ENCODE measurements around the gene CYRIA. TPM values are rescaled to one million over a fixed set of nuclear protein-coding genes. Genes with fewer than 3 reads are reported as not detected.

The CYRIA gene
- polyA plus RNA-seq, 1 of the 3 experiments (the other 2 are of a cell fraction) = 0.13 TPM

- Histone ChIP-seq H2AFZ (ENCODE audit: low read depth) (no peak overlapping the region), H3K9me3 (no peaks in the 10 kb centered on the region), H3K9ac (no peak overlapping the region), H3K4me1 (ENCODE audit: control insufficient read depth in 1 of 2, insufficient read depth in 2 of 2, low read depth in 1 of 2, low read length in 1 of 2) (peaks cover 17 to 25% of the 10 kb centered on the region in 2 experiments; a peak in 2 of 4 replicates), H3K27ac (ENCODE audit: low read depth in 2 of 2, low read length in 1 of 2) (no peak overlapping the region), H3K4me2 (no peak overlapping the region), H3K4me3 (ENCODE audit: low read depth in 2 of 2, low read length in 1 of 2) (no peak overlapping the region), H3K79me2 (ENCODE audit: insufficient read depth) (no peaks in the 10 kb centered on the region), H3K9me2 (no peaks in the 10 kb centered on the region), H3F3A (replicated peaks; ENCODE audit: insufficient read depth) (no peaks in the 10 kb centered on the region), H3K27me3 (ENCODE audit: insufficient read depth) (no peaks in the 10 kb centered on the region), H4K20me1 (ENCODE audit: insufficient read depth) (no peaks in the 10 kb centered on the region), H3K36me3 (replicated peaks in 1 of 2; ENCODE audit: control insufficient read depth in 1 of 2, insufficient read depth in 2 of 2, low read length in 1 of 2) (no peaks in the 10 kb centered on the region)
- CTCF ChIA-PET = interaction anchor here (0.8 to 4.7 kb wide), 8 partner anchors 18 to 122 kb away, joined by 3 to 43 read pairs (median 5); no protein-coding TSS in a partner anchor
- TF ChIP-seq CHD2 (IDR thresholded peaks at IDR 0.05; ENCODE audit: low read length, partially characterized antibody) (no peak), USF1 (IDR thresholded peaks at IDR 0.05; ENCODE audit: borderline replicate concordance, low read depth) (no peak), USF2 (IDR thresholded peaks at IDR 0.05; ENCODE audit: borderline replicate concordance, low read depth, low read length) (no peak), POLR2AphosphoS5 (IDR thresholded peaks at IDR 0.05; ENCODE audit: low read depth, low read length) (no peak), TCF12 (IDR thresholded peaks at IDR 0.05) (no peak), CTCF (IDR thresholded peaks at IDR 0.05) (no peak)
- POLR2A ChIA-PET = interaction anchor here (1.0 kb wide), 1 partner anchor 28 kb away, joined by 3 read pairs; no protein-coding TSS in a partner anchor
- DNase-seq = no peak
- whole genome bisulfite sequencing (ENCODE audit: low lambda C conversion rate) = 25% methylated on average over 1 of the region's 1 CpG
Measured at GRCh38 chr2:16637304-16637703, 28.3 kb downstream of the CYRIA start.

- no peak overlapping the region for H2AFZ ChIP-seq (ENCODE audit: low read depth)
- H3K27ac ChIP-seq (ENCODE audit: low read depth in 2 of 2, low read length in 1 of 2) = no peak overlapping the region
- no peaks in the 10 kb centered on the region for H3K9me2 ChIP-seq
- ChIA-PET CTCF (interaction anchor here (0.6 to 4.7 kb wide), 13 partner anchors 10 to 1035 kb away, joined by 3 to 43 read pairs (median 6); no protein-coding TSS in a partner anchor), POLR2A (interaction anchor here (1.0 kb wide), 1 partner anchor 29 kb away, joined by 3 read pairs; no protein-coding TSS in a partner anchor)
- H3K9me3 ChIP-seq = no peaks in the 10 kb centered on the region
- H4K20me1 ChIP-seq (ENCODE audit: insufficient read depth) = no peaks in the 10 kb centered on the region
- H3K4me3 ChIP-seq (ENCODE audit: low read depth in 2 of 2, low read length in 1 of 2) = no peak overlapping the region; a peak in 1 of 4 replicates
- no peaks in the 10 kb centered on the region for H3F3A ChIP-seq (replicated peaks; ENCODE audit: insufficient read depth)
- peak; percentile 66 for DNase-seq
- H3K27me3 ChIP-seq (ENCODE audit: insufficient read depth) = no peaks in the 10 kb centered on the region
- peak overlapping the region; percentile 2; the same call in 1 of the 2 replicates for H3K4me2 ChIP-seq
- no peak for TF ChIP-seq ELF1 (IDR thresholded peaks at IDR 0.05)
- TF ChIP-seq NFIC (IDR thresholded peaks at IDR 0.05; ENCODE audit: borderline replicate concordance) = no peak
- TF ChIP-seq EZH2phosphoT487 (IDR thresholded peaks at IDR 0.05; ENCODE audit: borderline replicate concordance, low read depth) = no peak
- TF ChIP-seq MEF2A (IDR thresholded peaks at IDR 0.05; ENCODE audit: borderline replicate concordance, low read depth) = no peak
- no peak for TF ChIP-seq RCOR1 (IDR thresholded peaks at IDR 0.05; ENCODE audit: low read length)
- TF ChIP-seq FOXM1 (IDR thresholded peaks at IDR 0.05; ENCODE audit: low read depth) = no peak
- no peak for TF ChIP-seq USF2 (IDR thresholded peaks at IDR 0.05; ENCODE audit: borderline replicate concordance, low read depth, low read length)
- TF ChIP-seq RXRA (IDR thresholded peaks at IDR 0.05; ENCODE audit: borderline replicate concordance, low read depth) = no peak
- no peak for TF ChIP-seq RFX5 (IDR thresholded peaks at IDR 0.05; ENCODE audit: low read length)
- TF ChIP-seq PBX3 (IDR thresholded peaks at IDR 0.05) = no peak
- no peak for TF ChIP-seq TAF1 (IDR thresholded peaks at IDR 0.05; ENCODE audit: borderline replicate concordance, low read depth, low read length)
- no peak for TF ChIP-seq USF1 (IDR thresholded peaks at IDR 0.05; ENCODE audit: borderline replicate concordance, low read depth)
- no peak for TF ChIP-seq POLR2AphosphoS5 (IDR thresholded peaks at IDR 0.05; ENCODE audit: low read depth, low read length)
- no peak for TF ChIP-seq CHD2 (IDR thresholded peaks at IDR 0.05; ENCODE audit: low read length, partially characterized antibody)
- no peaks in the 10 kb centered on the region for H3K36me3 ChIP-seq (replicated peaks in 1 of 2; ENCODE audit: control insufficient read depth in 1 of 2, insufficient read depth in 2 of 2, low read length in 1 of 2)
- H3K79me2 ChIP-seq (ENCODE audit: insufficient read depth) = no peaks in the 10 kb centered on the region
- WGBS (ENCODE audit: low lambda C conversion rate) = 23% methylated on average over 13 of the region's 15 CpGs
- peaks cover 13 to 25% of the 10 kb centered on the region in 2 experiments; a peak in 2 of 4 replicates for H3K4me1 ChIP-seq (ENCODE audit: control insufficient read depth in 1 of 2, insufficient read depth in 2 of 2, low read depth in 1 of 2, low read length in 1 of 2)
- H3K9ac ChIP-seq = no peak overlapping the region
Measured at GRCh38 chr2:16635791-16636699, 29.6 kb downstream of the CYRIA start.
